SJCRH30 (cell line): ENCODE data around the gene COMMD6. TPM values are rescaled to one million over a fixed set of nuclear protein-coding genes. Genes with fewer than 3 reads are reported as not detected.

ENCODE experiments used
- DNase-seq, 2 experiments: peaks; one replicate each; pipeline ENCODE4 v3.0.0-alpha.2; 2015 to 2020
- H3K27ac ChIP-seq: fragments of 250-450 bp; sonication (Bioruptor Pico); 2 replicates; pipeline ENCODE4 v1.5.1; 2020; ENCODE audit warnings: mild to moderate bottlenecking, moderate library complexity
- H3K27me3 ChIP-seq: fragments of 250-450 bp; sonication (Bioruptor Pico); 2 replicates; pipeline ENCODE4 v1.5.1; 2020; ENCODE audit warnings: mild to moderate bottlenecking, moderate library complexity
- H3K36me3 ChIP-seq: fragments of 250-450 bp; sonication (Bioruptor Pico); 2 replicates; pipeline ENCODE4 v1.5.1; 2020; ENCODE audit warnings: mild to moderate bottlenecking, moderate library complexity
- H3K4me1 ChIP-seq: fragments of 250-450 bp; sonication (Bioruptor Pico); 2 replicates; pipeline ENCODE4 v1.5.1; 2020; ENCODE audit warnings: mild to moderate bottlenecking, moderate library complexity
- H3K4me3 ChIP-seq: fragments of 250-450 bp; sonication (Bioruptor Pico); 2 replicates; pipeline ENCODE4 v1.5.1; 2020; ENCODE audit warnings: mild to moderate bottlenecking, moderate library complexity
- H3K9me3 ChIP-seq: fragments of 250-450 bp; sonication (Bioruptor Pico); replicated peaks from 2 replicates; pipeline ENCODE4 v1.5.1; 2020; ENCODE audit warnings: mild to moderate bottlenecking, moderate library complexity
- total RNA-seq: library from RNA; depleted of rRNA; stranded (reverse); fragments of >200 nt; shearing (Covaris generic); gene quantifications from 2 replicates; pipeline ENCODE4 v1.2.3, GENCODE V29; 2014; rRNA removed

The COMMD6 gene
- total RNA-seq, 1 experiment from 2014 or later = 114 TPM

DNA sequence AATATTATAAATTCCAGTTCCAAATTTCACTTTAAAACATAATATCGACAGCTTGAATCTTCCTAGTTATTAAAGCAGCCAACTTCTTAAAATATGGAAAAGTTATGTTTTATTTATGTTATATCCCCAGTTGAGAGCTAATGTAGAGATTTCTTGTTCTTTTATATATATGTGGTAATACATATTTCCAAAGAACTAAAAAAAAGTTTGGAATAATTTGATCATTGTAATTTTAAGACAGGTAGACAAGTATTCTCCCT is 54.9 kb downstream of the COMMD6 start:
- Histone ChIP-seq H3K4me3 (peak overlapping the region; percentile 80), H3K9me3 (no peaks in the 10 kb centered on the region), H3K27ac (peak overlapping the region; percentile 53)

GRCh38 chr13:75482070-75482819 is 55.4 kb downstream of the COMMD6 start, which contains the start of gene TBC1D4:
TBC1D4 (minus strand) TSS chr13:75482169; CDS start chr13:75481767, 402 bp downstream.
- Histone ChIP-seq H3K27ac (peak within 1 kb of the TSS; percentile 53), H3K9me3 (no peaks in the 10 kb centered on the region), H3K4me3 (peak within 1 kb of the TSS; percentile 80), H3K36me3 (no peaks in the 10 kb centered on the region), H3K27me3 (no peaks in the 10 kb centered on the region), H3K4me1 (peaks cover 3% of the 10 kb centered on the region; the same call in 1 of the 2 replicates)
- DNase-seq = peak; percentile 91 to 93

More for the DNA sequence above, 54.9 kb downstream of the COMMD6 start:
- H3K4me1 ChIP-seq = peaks cover 3% of the 10 kb centered on the region; the same call in 1 of the 2 replicates
- no peaks in the 10 kb centered on the region for H3K36me3 ChIP-seq
- no peak for DNase-seq
- H3K27me3 ChIP-seq = no peaks in the 10 kb centered on the region

GRCh38 chr13:75481176-75482069 is 56.2 kb downstream of the COMMD6 start:
- H3K27ac ChIP-seq = peak overlapping the region; percentile 53
- peaks cover 3% of the 10 kb centered on the region; the same call in 1 of the 2 replicates for H3K4me1 ChIP-seq
- H3K36me3 ChIP-seq = no peaks in the 10 kb centered on the region
- no peaks in the 10 kb centered on the region for H3K9me3 ChIP-seq
- peak; percentile 47 to 65 for DNase-seq
- H3K4me3 ChIP-seq = peak overlapping the region; percentile 80
- no peaks in the 10 kb centered on the region for H3K27me3 ChIP-seq

DNA sequence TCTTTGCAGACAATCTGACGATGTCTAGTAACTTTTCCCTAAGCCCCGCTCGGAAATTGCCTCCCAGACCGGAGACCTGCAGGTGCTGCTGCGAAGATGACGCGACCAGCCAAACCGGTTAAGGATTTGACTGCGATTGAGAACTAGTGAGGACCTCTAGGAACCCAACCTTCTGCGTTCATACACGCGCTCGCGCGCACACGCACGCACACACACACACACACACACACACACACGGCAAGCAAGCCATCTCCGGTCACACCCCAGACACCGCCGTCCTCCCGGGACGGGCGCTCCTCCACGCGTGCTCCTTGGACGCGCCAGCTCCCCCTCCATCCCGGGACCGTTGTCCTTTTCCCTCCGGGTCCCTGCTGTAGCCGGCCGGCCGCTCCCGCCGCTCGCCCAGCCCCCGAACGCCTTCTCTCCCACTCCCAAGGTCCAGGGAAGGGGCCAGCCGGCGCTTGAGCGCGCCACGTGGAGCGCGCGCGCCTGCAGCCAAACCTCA is 56.9 kb downstream of the COMMD6 start:
- Histone ChIP-seq H3K27me3 (no peaks in the 10 kb centered on the region), H3K9me3 (no peaks in the 10 kb centered on the region), H3K27ac (peak overlapping the region; percentile 53), H3K4me1 (peaks cover 3% of the 10 kb centered on the region; the same call in 1 of the 2 replicates), H3K36me3 (no peaks in the 10 kb centered on the region), H3K4me3 (peak overlapping the region; percentile 80)
- DNase-seq = peak; percentile 57 to 69

DNA sequence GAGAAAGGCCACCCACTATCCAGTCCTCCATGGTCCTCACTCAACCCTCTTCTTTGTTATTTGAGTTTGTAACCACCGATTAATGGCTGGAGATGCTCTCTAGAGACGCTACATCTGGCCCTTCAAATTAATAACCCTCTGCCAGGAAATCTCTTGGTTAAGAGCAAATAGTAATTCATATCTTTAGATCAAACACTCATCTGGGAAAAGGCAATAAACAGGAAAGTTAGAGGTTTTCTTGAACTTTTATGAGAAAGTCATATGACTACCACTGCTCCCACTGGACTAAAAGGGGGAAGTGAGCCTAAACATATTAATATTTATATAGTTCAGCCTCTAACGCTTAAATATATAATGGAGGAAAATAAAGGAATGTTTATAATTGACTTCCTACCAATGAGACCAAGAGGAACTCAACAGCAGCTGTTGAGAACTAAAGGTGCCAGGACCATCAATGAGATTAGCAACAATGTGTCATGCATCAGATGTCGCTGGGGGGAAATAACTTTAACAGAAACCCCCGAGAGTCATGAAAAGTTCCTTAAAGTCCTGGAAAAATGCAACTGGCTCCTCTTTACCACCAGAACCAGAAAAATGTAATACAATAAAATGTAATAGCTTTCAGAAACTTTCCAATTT is 58.4 kb downstream of the COMMD6 start:
- peak overlapping the region; percentile 80 for H3K4me3 ChIP-seq
- peak in 1 of 2 experiments; percentile 26 for DNase-seq
- no peaks in the 10 kb centered on the region for H3K9me3 ChIP-seq
- H3K27ac ChIP-seq = no peak overlapping the region
- H3K27me3 ChIP-seq = no peaks in the 10 kb centered on the region
- H3K36me3 ChIP-seq = no peaks in the 10 kb centered on the region
- peaks cover 3% of the 10 kb centered on the region; the same call in 1 of the 2 replicates for H3K4me1 ChIP-seq

DNA sequence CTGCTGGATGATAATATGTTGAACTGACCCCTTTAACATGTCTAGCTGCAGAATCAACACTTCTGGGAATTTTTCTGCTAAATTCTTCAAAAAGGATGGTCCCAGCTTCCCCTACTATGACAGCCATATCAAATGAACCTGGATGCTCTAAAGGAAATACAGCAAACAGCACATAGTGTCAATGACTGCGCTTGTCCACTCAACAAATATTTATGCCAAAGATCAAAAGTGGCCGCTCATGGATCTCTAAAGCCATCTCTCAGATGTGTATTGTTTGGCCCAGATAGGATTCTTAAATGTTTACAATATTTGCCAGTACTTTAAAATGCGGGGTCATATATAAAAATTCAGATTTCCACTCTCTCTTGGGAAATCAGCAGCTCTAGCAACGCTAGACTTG is 59.0 kb downstream of the COMMD6 start:
- Histone ChIP-seq H3K27ac (no peak overlapping the region), H3K9me3 (no peaks in the 10 kb centered on the region)

More for the DNA sequence above, 59.0 kb downstream of the COMMD6 start:
- H3K36me3 ChIP-seq = no peaks in the 10 kb centered on the region
- peaks cover 3% of the 10 kb centered on the region; the same call in 1 of the 2 replicates for H3K4me1 ChIP-seq
- no peak overlapping the region for H3K4me3 ChIP-seq
- no peak for DNase-seq
- no peaks in the 10 kb centered on the region for H3K27me3 ChIP-seq

Other genes with a start within 250 kb of the COMMD6 start
- gene TBC1D4, start 55.7 kb downstream of the COMMD6 start, total RNA-seq = 16.9 and 18.4 TPM in 2 replicates
- gene UCHL3, start 11.9 kb upstream of the COMMD6 start, total RNA-seq = 53.3 and 59.2 TPM in 2 replicates
- 97.2 and 102 TPM in 2 replicates for gene LMO7, start 98.5 kb upstream of the COMMD6 start, total RNA-seq